Measurements from ENCODE around the gene NFE2L1.

GRCh38 chr17:48093341-48094045 lies 45.3 kb downstream of the NFE2L1 start:
- no peak for TF ChIP-seq CTCF (conservative IDR thresholded peaks at IDR 0.05; ENCODE audit: low read depth, low read length)
- no peak for TF ChIP-seq EZH2 (IDR thresholded peaks at IDR 0.05; ENCODE audit: borderline replicate concordance, low read depth, low read length, poor library complexity, severe bottlenecking)
